HepG2 (cell line): ENCODE results near the gene SYNE3. TPM values are rescaled to one million over a fixed set of nuclear protein-coding genes. Genes with fewer than 3 reads are reported as not detected.

Experiments
- FOXK1 ChIP-seq: sonication (generic); formaldehyde crosslinking; IDR thresholded peaks from 2 replicates; pipeline ENCODE4 v1.4.0; 2020; ENCODE audit warnings: low read depth, missing genetic modification reagents, borderline replicate concordance
- GATAD2A ChIP-seq: IDR thresholded peaks from 2 replicates; pipeline ENCODE4 v1.6.1; 2016
- HDAC2 ChIP-seq: sonication (generic); formaldehyde crosslinking; IDR thresholded peaks from 2 replicates; pipeline ENCODE4 v1.4.0; 2020; ENCODE audit warnings: missing genetic modification reagents
- HIVEP1 ChIP-seq: sonication (generic); formaldehyde crosslinking; IDR thresholded peaks from 2 replicates; pipeline ENCODE4 v1.4.0; 2020; ENCODE audit warnings: mild to moderate bottlenecking, missing genetic modification reagents
- HMG20A ChIP-seq: IDR thresholded peaks from 2 replicates; pipeline ENCODE4 v1.6.1; 2016; ENCODE audit warnings: borderline replicate concordance
- KMT2B ChIP-seq: IDR thresholded peaks from 2 replicates; pipeline ENCODE4 v1.6.1; 2016; ENCODE audit warnings: missing genetic modification reagents, missing compliant biosample characterization
- MBNL3 ChIP-seq: fragments of 250-450 bp; sonication (Bioruptor Pico); conservative IDR thresholded peaks from 2 replicates; pipeline ENCODE4 v1.8.0; 2022; ENCODE audit warnings: mild to moderate bottlenecking, inconsistent platforms
- MTA1 ChIP-seq: sonication (generic); formaldehyde crosslinking; IDR thresholded peaks from 2 replicates; pipeline ENCODE4 v1.4.0; 2020; ENCODE audit warnings: missing genetic modification reagents, mild to moderate bottlenecking, borderline replicate concordance
- ZNF251 ChIP-seq: sonication (generic); formaldehyde crosslinking; IDR thresholded peaks from 2 replicates; pipeline ENCODE4 v1.9.0; 2021; ENCODE audit warnings: mild to moderate bottlenecking, missing genetic modification reagents
- polyA plus RNA-seq, 8 experiments: library from polyadenylated mRNA; depleted of rRNA in 3 of 8; stranded (reverse) in 7 of 8; unstranded in 1 of 8; fragments of >200 nt; fragmentation: Illumina TruSeq in 4 of 8; extraction: Trizol in 4 of 8; gene quantifications; 2 replicates each; pipeline versions ENCODE4 v1.2.1 to v1.2.3, GENCODE V29; 2011 to 2016; ENCODE audit warnings: low read depth in 4 of 8, missing spikeins in 1 of 8, mixed read lengths in 1 of 8; ENCODE audit not compliant: insufficient read depth in 1 of 8
- total RNA-seq, 5 experiments: library from RNA; depleted of rRNA; stranded (reverse); fragments of >200 nt; fragmentation: Illumina TruSeq; extraction: Trizol; gene quantifications; 2 replicates each; pipeline ENCODE4 v1.2.3, GENCODE V29; 2016; ENCODE audit warnings: low read depth in 1 of 5
- TF ChIP-seq, protein P1 (sequence below): sonication (generic); formaldehyde crosslinking; IDR thresholded peaks from 2 replicates; pipeline ENCODE4 v1.9.0; 2022; ENCODE audit warnings: low read depth, missing genetic modification reagents
- TF ChIP-seq, protein P2 (sequence below): IDR thresholded peaks from 2 replicates; pipeline ENCODE4 v1.6.1; 2016
- TF ChIP-seq, protein P3 (sequence below): sonication (generic); formaldehyde crosslinking; IDR thresholded peaks from 2 replicates; pipeline ENCODE4 v1.8.1; 2023; ENCODE audit warnings: mild to moderate bottlenecking, missing genetic modification reagents
- TF ChIP-seq, protein P4 (sequence below): sonication (generic); formaldehyde crosslinking; IDR thresholded peaks from 2 replicates; pipeline ENCODE4 v1.4.0; 2020; ENCODE audit warnings: mild to moderate bottlenecking, missing genetic modification reagents
- TF ChIP-seq, protein P5 (sequence below): IDR thresholded peaks from 2 replicates; pipeline ENCODE4 v1.6.1; 2018; ENCODE audit warnings: missing genetic modification reagents, mild to moderate bottlenecking, missing compliant biosample characterization
- TF ChIP-seq, protein P6 (sequence below): sonication (generic); formaldehyde crosslinking; IDR thresholded peaks from 2 replicates; pipeline ENCODE4 v1.8.0; 2022; ENCODE audit warnings: mild to moderate bottlenecking, missing genetic modification reagents
- TF ChIP-seq, protein P7 (sequence below): sonication (generic); formaldehyde crosslinking; conservative IDR thresholded peaks from 2 replicates; pipeline ENCODE4 v1.4.0; 2020; ENCODE audit warnings: missing genetic modification reagents

The SYNE3 gene
- total and polyA plus RNA-seq, 2 of the 13 experiments (the other 11 are each of a cell fraction or from before 2014, with no cell fraction given) = 7.8 to 8.0 TPM

DNA sequence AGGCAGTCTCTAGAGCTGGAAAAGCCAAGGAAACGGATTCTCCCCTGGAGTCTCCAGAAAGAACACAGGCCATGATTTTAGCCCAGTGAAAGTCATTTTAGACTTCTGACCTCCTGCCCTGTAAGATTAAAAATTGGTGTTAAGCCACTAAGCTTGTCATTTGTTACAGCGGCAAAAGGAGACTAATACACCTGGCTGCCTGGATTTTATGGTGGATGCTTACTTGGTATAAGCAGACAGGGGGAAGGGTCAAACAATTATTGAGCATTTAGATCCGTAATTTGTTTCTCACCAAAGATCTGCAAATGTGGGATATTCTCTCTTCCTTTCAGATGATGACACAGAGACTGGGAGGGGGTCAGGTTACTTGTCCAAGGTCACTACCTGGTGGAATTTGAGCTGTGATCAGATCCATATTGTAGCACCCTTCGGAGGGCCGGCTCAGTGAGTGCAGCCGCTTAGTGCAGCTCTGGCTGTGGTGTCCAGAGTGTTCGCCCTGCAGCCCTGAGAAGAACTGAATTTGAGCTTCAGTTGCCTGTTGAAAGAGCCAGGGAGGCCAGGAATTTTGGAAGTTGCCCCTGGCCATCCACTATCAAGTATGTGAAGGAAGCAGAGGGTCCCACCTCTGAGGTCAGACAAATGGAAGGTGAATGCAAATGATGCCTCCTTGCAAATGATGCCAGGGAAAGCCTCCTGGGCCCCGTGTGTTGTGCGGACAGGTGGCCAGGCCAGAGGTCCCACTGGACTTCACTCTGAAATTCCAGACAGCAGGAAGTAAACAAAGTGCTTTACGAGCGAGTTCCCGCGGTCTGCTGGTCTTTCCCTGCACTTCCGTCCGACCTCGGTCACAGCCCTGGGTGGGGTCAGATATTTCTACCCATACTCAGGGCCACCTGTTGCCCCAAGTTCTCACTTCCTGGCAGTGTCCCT, 33.5 kb upstream of the SYNE3 start (continued):
- TF ChIP-seq, protein P1, sequence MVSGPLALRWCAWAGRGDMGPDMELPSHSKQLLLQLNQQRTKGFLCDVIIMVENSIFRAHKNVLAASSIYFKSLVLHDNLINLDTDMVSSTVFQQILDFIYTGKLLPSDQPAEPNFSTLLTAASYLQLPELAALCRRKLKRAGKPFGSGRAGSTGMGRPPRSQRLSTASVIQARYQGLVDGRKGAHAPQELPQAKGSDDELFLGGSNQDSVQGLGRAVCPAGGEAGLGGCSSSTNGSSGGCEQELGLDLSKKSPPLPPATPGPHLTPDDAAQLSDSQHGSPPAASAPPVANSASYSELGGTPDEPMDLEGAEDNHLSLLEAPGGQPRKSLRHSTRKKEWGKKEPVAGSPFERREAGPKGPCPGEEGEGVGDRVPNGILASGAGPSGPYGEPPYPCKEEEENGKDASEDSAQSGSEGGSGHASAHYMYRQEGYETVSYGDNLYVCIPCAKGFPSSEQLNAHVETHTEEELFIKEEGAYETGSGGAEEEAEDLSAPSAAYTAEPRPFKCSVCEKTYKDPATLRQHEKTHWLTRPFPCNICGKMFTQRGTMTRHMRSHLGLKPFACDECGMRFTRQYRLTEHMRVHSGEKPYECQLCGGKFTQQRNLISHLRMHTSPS (CRISPR knock-in tag) = peak; percentile 79
- TF ChIP-seq, protein P2, sequence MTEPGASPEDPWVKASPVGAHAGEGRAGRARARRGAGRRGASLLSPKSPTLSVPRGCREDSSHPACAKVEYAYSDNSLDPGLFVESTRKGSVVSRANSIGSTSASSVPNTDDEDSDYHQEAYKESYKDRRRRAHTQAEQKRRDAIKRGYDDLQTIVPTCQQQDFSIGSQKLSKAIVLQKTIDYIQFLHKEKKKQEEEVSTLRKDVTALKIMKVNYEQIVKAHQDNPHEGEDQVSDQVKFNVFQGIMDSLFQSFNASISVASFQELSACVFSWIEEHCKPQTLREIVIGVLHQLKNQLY = peak; percentile 71
- TF ChIP-seq HIVEP1 (peak; percentile 37; the same call in 1 of the 2 replicates), ZNF251 (CRISPR knock-in tag) (no peak), MTA1 (CRISPR knock-in tag) (0 out of 2 replicates have a peak, but pooled peaks have one; percentile 77), FOXK1 (CRISPR knock-in tag) (peak; percentile 92; the same call in 1 of the 2 replicates), KMT2B (CRISPR knock-in tag) (peak; percentile 79), MBNL3 (CRISPR knock-in tag) (no peak), HDAC2 (peak; percentile 81), HMG20A (no peak; the same call in 1 of the 2 replicates), GATAD2A (CRISPR knock-in tag) (peak; percentile 81)
- TF ChIP-seq, protein P3, sequence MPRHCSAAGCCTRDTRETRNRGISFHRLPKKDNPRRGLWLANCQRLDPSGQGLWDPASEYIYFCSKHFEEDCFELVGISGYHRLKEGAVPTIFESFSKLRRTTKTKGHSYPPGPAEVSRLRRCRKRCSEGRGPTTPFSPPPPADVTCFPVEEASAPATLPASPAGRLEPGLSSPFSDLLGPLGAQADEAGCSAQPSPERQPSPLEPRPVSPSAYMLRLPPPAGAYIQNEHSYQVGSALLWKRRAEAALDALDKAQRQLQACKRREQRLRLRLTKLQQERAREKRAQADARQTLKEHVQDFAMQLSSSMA (CRISPR knock-in tag) = no peak
- TF ChIP-seq, protein P4, sequence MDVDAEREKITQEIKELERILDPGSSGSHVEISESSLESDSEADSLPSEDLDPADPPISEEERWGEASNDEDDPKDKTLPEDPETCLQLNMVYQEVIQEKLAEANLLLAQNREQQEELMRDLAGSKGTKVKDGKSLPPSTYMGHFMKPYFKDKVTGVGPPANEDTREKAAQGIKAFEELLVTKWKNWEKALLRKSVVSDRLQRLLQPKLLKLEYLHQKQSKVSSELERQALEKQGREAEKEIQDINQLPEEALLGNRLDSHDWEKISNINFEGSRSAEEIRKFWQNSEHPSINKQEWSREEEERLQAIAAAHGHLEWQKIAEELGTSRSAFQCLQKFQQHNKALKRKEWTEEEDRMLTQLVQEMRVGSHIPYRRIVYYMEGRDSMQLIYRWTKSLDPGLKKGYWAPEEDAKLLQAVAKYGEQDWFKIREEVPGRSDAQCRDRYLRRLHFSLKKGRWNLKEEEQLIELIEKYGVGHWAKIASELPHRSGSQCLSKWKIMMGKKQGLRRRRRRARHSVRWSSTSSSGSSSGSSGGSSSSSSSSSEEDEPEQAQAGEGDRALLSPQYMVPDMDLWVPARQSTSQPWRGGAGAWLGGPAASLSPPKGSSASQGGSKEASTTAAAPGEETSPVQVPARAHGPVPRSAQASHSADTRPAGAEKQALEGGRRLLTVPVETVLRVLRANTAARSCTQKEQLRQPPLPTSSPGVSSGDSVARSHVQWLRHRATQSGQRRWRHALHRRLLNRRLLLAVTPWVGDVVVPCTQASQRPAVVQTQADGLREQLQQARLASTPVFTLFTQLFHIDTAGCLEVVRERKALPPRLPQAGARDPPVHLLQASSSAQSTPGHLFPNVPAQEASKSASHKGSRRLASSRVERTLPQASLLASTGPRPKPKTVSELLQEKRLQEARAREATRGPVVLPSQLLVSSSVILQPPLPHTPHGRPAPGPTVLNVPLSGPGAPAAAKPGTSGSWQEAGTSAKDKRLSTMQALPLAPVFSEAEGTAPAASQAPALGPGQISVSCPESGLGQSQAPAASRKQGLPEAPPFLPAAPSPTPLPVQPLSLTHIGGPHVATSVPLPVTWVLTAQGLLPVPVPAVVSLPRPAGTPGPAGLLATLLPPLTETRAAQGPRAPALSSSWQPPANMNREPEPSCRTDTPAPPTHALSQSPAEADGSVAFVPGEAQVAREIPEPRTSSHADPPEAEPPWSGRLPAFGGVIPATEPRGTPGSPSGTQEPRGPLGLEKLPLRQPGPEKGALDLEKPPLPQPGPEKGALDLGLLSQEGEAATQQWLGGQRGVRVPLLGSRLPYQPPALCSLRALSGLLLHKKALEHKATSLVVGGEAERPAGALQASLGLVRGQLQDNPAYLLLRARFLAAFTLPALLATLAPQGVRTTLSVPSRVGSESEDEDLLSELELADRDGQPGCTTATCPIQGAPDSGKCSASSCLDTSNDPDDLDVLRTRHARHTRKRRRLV (CRISPR knock-in tag) = no peak
- TF ChIP-seq, protein P5, sequence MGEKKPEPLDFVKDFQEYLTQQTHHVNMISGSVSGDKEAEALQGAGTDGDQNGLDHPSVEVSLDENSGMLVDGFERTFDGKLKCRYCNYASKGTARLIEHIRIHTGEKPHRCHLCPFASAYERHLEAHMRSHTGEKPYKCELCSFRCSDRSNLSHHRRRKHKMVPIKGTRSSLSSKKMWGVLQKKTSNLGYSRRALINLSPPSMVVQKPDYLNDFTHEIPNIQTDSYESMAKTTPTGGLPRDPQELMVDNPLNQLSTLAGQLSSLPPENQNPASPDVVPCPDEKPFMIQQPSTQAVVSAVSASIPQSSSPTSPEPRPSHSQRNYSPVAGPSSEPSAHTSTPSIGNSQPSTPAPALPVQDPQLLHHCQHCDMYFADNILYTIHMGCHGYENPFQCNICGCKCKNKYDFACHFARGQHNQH (CRISPR knock-in tag) = peak; percentile 90
- TF ChIP-seq, protein P6, sequence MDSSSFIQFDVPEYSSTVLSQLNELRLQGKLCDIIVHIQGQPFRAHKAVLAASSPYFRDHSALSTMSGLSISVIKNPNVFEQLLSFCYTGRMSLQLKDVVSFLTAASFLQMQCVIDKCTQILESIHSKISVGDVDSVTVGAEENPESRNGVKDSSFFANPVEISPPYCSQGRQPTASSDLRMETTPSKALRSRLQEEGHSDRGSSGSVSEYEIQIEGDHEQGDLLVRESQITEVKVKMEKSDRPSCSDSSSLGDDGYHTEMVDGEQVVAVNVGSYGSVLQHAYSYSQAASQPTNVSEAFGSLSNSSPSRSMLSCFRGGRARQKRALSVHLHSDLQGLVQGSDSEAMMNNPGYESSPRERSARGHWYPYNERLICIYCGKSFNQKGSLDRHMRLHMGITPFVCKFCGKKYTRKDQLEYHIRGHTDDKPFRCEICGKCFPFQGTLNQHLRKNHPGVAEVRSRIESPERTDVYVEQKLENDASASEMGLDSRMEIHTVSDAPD (CRISPR knock-in tag) = no peak
- TF ChIP-seq, protein P7, sequence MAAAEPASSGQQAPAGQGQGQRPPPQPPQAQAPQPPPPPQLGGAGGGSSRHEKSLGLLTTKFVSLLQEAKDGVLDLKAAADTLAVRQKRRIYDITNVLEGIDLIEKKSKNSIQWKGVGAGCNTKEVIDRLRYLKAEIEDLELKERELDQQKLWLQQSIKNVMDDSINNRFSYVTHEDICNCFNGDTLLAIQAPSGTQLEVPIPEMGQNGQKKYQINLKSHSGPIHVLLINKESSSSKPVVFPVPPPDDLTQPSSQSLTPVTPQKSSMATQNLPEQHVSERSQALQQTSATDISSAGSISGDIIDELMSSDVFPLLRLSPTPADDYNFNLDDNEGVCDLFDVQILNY = no peak
